Endothelial cell of umbilical vein (primary cell): Measurements from ENCODE around the gene CCDC61. TPM values are rescaled to one million over a fixed set of nuclear protein-coding genes. Genes with fewer than 3 reads are reported as not detected.

ENCODE experiments used
- BruUV-seq: library from RNA; stranded (reverse); fragments of 400-500 nt; replicated peaks from 2 replicates; lab custom pipeline; 2021; lab: Mats Ljungman, UMichigan
- CTCF ChIA-PET: fragments of 300-600, 350-600 bp; sonication (Branson Sonifier 250); formaldehyde crosslinking; loops from one replicate; lab custom pipeline; 2021; ENCODE audit warnings: antibody characterized with exemption, inconsistent platforms; lab: Charles Lee
- POLR2A ChIA-PET: fragments of 300-600, 350-600 bp; sonication (Branson Sonifier 250); formaldehyde crosslinking; loops from one replicate; lab custom pipeline; 2021; ENCODE audit warnings: antibody characterized with exemption, inconsistent platforms; lab: Charles Lee
- DNase-seq: peaks from one replicate; pipeline ENCODE4 v3.0.0-alpha.2; 2011; ENCODE audit warnings: low read depth, low spot score
- FAIRE-seq: peaks from 2 replicates; lab custom pipeline; 2011; peaks lifted over from hg19 to GRCh38; lab: Jason Lieb, UNC
- H2AFZ ChIP-seq: 2 replicates; pipeline ENCODE4 v1.6.0; 2012; ENCODE audit warnings: low read depth, low read length, control low read depth, inconsistent platforms
- H3K27ac ChIP-seq: 2 replicates; pipeline ENCODE4 v1.5.1; 2011; ENCODE audit warnings: low read depth, mild to moderate bottlenecking, control low read depth, low read length, moderate library complexity; ENCODE audit not compliant: insufficient read depth
- H3K27me3 ChIP-seq, 2 experiments: 2 replicates each; pipeline versions ENCODE4 v1.6.0 to v1.6.1; 2011; ENCODE audit warnings: low read length in 2 of 2, mixed read lengths in 1 of 2; ENCODE audit not compliant: control insufficient read depth in 2 of 2, insufficient read depth in 2 of 2
- H3K36me3 ChIP-seq, 2 experiments: 2 replicates in 1 of 2; 3 replicates in 1 of 2; pipeline ENCODE4 v1.5.1; 2011; ENCODE audit warnings: low read length in 2 of 2, mild to moderate bottlenecking in 1 of 2, moderate library complexity in 1 of 2; ENCODE audit not compliant: control insufficient read depth in 2 of 2, insufficient read depth in 2 of 2; ENCODE audit errors: extremely low read depth in 1 of 2
- H3K4me1 ChIP-seq: 3 replicates; pipeline ENCODE4 v1.5.1; 2011; ENCODE audit warnings: mild to moderate bottlenecking, low read length; ENCODE audit not compliant: control insufficient read depth, insufficient read depth; ENCODE audit errors: extremely low read depth
- H3K4me2 ChIP-seq: 2 replicates; pipeline ENCODE4 v1.6.1; 2011; ENCODE audit warnings: low read length, control low read depth, mixed read lengths; ENCODE audit not compliant: insufficient read depth
- H3K4me3 ChIP-seq, 3 experiments: fragments of 200-600 bp in 1 of 3; sonication (generic), shearing (Covaris generic) in 1 of 3; replicated peaks in 1 of 3; 2 replicates each; pipeline ENCODE4 v1.5.1; 2011 to 2016; ENCODE audit warnings: control low read depth in 3 of 3, low read length in 3 of 3, mild to moderate bottlenecking in 2 of 3, inconsistent platforms in 1 of 3, low read depth in 1 of 3, moderate library complexity in 1 of 3; ENCODE audit not compliant: insufficient read depth in 1 of 3
- H3K79me2 ChIP-seq: 2 replicates; pipeline ENCODE4 v1.6.0; 2012; ENCODE audit warnings: low read length, inconsistent platforms; ENCODE audit not compliant: control insufficient read depth, insufficient read depth
- H3K9ac ChIP-seq: replicated peaks from 2 replicates; pipeline ENCODE3; 2011; ENCODE audit warnings: low read length, control low read depth; ENCODE audit not compliant: insufficient read depth; ENCODE audit errors: extremely low read depth
- H3K9me1 ChIP-seq: replicated peaks from 3 replicates; pipeline ENCODE4 v1.6.0; 2011; ENCODE audit warnings: mild to moderate bottlenecking, low read length; ENCODE audit not compliant: control insufficient read depth, insufficient read depth; ENCODE audit errors: extremely low read depth
- H3K9me3 ChIP-seq: replicated peaks from 2 replicates; pipeline ENCODE4 v1.5.1; 2012; ENCODE audit warnings: low read length, inconsistent platforms; ENCODE audit not compliant: control insufficient read depth, insufficient read depth
- H4K20me1 ChIP-seq: replicated peaks from 2 replicates; pipeline ENCODE3; 2011; ENCODE audit warnings: mild to moderate bottlenecking, low read length; ENCODE audit not compliant: control insufficient read depth, insufficient read depth; ENCODE audit errors: extremely low read depth
- EZH2 ChIP-seq: IDR thresholded peaks from 2 replicates; pipeline ENCODE4 v1.6.1; 2012; ENCODE audit warnings: borderline replicate concordance, low read depth, mild to moderate bottlenecking, moderate library complexity, low read length, inconsistent platforms; ENCODE audit not compliant: severe bottlenecking
- FOS ChIP-seq: IDR thresholded peaks from 2 replicates; pipeline ENCODE4 v1.6.1; 2011; ENCODE audit warnings: mild to moderate bottlenecking, low read length, moderate library complexity, borderline replicate concordance; ENCODE audit not compliant: insufficient read depth
- GATA2 ChIP-seq: IDR thresholded peaks from 2 replicates; pipeline ENCODE4 v1.7.0; 2011; ENCODE audit warnings: low read depth, mild to moderate bottlenecking, moderate library complexity, mixed read lengths, low read length; ENCODE audit not compliant: insufficient read length, insufficient read depth
- JUN ChIP-seq: IDR thresholded peaks from 2 replicates; pipeline ENCODE4 v1.6.1; 2011; ENCODE audit warnings: borderline replicate concordance, low read depth; ENCODE audit not compliant: insufficient read length, insufficient read depth
- MYC ChIP-seq: IDR thresholded peaks from one replicate; pipeline ENCODE4 v1.6.1; 2011; ENCODE audit warnings: mild to moderate bottlenecking, low read depth, low read length
- POLR2A ChIP-seq: IDR thresholded peaks from 2 replicates; pipeline ENCODE4 v1.6.1; 2012; ENCODE audit warnings: low read depth, mild to moderate bottlenecking, control low read depth, low read length
- POLR2AphosphoS5 ChIP-seq: IDR thresholded peaks from 2 replicates; pipeline ENCODE4 v1.6.1; 2012; ENCODE audit warnings: low read depth, mild to moderate bottlenecking, control low read depth, low read length, moderate library complexity; ENCODE audit not compliant: insufficient read depth
- dilution Hi-C: fragments of 300-500 bp; cut with MboI; formaldehyde crosslinking; loops from one replicate; pipeline ENCODE4 v1.15.0; 2019; ENCODE audit warnings: low sequenced_read_pairs; ENCODE audit not compliant: extremely low pct_ligation_motif_present
- intact Hi-C: fragments of 100-400 bp; cut with micrococcal nuclease; formaldehyde crosslinking; loops from one replicate; pipeline ENCODE4 v1.10.0; 2022
- polyA plus RNA-seq, 4 experiments: library from polyadenylated mRNA; depleted of rRNA in 3 of 4; stranded (reverse) in 3 of 4; unstranded in 1 of 4; fragments of >200 nt; gene quantifications; 2 replicates each; pipeline versions ENCODE4 v1.2.1 to v1.2.3, GENCODE V29; 2011 to 2012; ENCODE audit warnings: missing spikeins in 1 of 4
- total RNA-seq: library from RNA; stranded (reverse); gene quantifications from 2 replicates; pipeline ENCODE4 v1.2.3, GENCODE V29; 2021
- TF ChIP-seq, protein P1 (sequence below), 2 donors: IDR thresholded peaks; 1 replicate in 1 of 2; 2 replicates in 1 of 2; pipeline ENCODE4 v1.5.1; 2011; ENCODE audit warnings: low read length in 2 of 2, mild to moderate bottlenecking in 2 of 2, moderate library complexity in 2 of 2, control low read depth in 1 of 2, inconsistent platforms in 1 of 2, low read depth in 1 of 2; ENCODE audit not compliant: insufficient read depth in 1 of 2; ENCODE audit errors: extremely low read depth in 1 of 2
- TF ChIP-seq, protein P2 (sequence below): IDR thresholded peaks from 2 replicates; pipeline ENCODE4 v1.6.1; 2011; ENCODE audit not compliant: insufficient read depth, insufficient read length

Gene CCDC61
- total and polyA plus RNA-seq, 2 donors (not counting 3 experiments of a cell fraction or from before 2014, with no cell fraction given) = 10.3 to 20.1 TPM

GRCh38 chr19:45947926-45948325 lies 47.3 kb upstream of the CCDC61 start:
- CTCF ChIA-PET = interaction anchor here (1.3 kb wide), 1 partner anchor 15 kb away, joined by 5 read pairs; no protein-coding TSS in a partner anchor
- dilution Hi-C loops = no loop called here
- no peaks in the 10 kb centered on the region for H3K79me2 ChIP-seq
- FAIRE-seq (no peak), DNase-seq (no peak)
- no TSS peak for BruUV-seq
- TF ChIP-seq FOS (no peak), JUN (no peak), POLR2AphosphoS5 (no peak), EZH2 (no peak), MYC (no peak), POLR2A (no peak), GATA2 (no peak)
- TF ChIP-seq, protein P1, sequence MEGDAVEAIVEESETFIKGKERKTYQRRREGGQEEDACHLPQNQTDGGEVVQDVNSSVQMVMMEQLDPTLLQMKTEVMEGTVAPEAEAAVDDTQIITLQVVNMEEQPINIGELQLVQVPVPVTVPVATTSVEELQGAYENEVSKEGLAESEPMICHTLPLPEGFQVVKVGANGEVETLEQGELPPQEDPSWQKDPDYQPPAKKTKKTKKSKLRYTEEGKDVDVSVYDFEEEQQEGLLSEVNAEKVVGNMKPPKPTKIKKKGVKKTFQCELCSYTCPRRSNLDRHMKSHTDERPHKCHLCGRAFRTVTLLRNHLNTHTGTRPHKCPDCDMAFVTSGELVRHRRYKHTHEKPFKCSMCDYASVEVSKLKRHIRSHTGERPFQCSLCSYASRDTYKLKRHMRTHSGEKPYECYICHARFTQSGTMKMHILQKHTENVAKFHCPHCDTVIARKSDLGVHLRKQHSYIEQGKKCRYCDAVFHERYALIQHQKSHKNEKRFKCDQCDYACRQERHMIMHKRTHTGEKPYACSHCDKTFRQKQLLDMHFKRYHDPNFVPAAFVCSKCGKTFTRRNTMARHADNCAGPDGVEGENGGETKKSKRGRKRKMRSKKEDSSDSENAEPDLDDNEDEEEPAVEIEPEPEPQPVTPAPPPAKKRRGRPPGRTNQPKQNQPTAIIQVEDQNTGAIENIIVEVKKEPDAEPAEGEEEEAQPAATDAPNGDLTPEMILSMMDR (IDR thresholded peaks at IDR 0.05; ENCODE audit: extremely low read depth in 1 of 2, insufficient read depth in 1 of 2, low read depth in 1 of 2, low read length in 2 of 2) = no peak
- TF ChIP-seq, protein P2, sequence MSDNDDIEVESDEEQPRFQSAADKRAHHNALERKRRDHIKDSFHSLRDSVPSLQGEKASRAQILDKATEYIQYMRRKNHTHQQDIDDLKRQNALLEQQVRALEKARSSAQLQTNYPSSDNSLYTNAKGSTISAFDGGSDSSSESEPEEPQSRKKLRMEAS = no peak
- H3K4me3 ChIP-seq = no peak overlapping the region
- H3K4me2 ChIP-seq = no peak overlapping the region
- H3K4me1 ChIP-seq = no peaks in the 10 kb centered on the region
- intact Hi-C loops = no loop called here
- no peaks in the 10 kb centered on the region for H3K9me3 ChIP-seq
- no peaks in the 10 kb centered on the region for H3K9me1 ChIP-seq
- no peaks in the 10 kb centered on the region for H4K20me1 ChIP-seq
- H3K36me3 ChIP-seq = peaks cover 0 to 19% of the 10 kb centered on the region in 2 experiments
- no peak overlapping the region for H3K9ac ChIP-seq
- no peak overlapping the region for H3K27ac ChIP-seq
- POLR2A ChIA-PET = interaction anchor here (0.6 kb wide), 1 partner anchor 25 kb away, joined by 4 read pairs; no protein-coding TSS in a partner anchor
- no peak overlapping the region for H2AFZ ChIP-seq
- no peaks in the 10 kb centered on the region for H3K27me3 ChIP-seq
